Endothelial cell (in vitro differentiated cells): ENCODE results near the gene RNASEL. TPM values are rescaled to one million over a fixed set of nuclear protein-coding genes. Genes with fewer than 3 reads are reported as not detected.

ENCODE experiments used
- DNase-seq: peaks from one replicate; pipeline ENCODE4 v3.0.0; 2021; ENCODE audit warnings: low spot score
- H3K27ac Mint-ChIP-seq: one replicate; pipeline ENCODE4 v1.8.0; 2021; ENCODE audit warnings: mixed read lengths, inconsistent platforms; ENCODE audit not compliant: unreplicated experiment
- H3K27me3 Mint-ChIP-seq: one replicate; pipeline ENCODE4 v1.8.0; 2021; ENCODE audit warnings: mild to moderate bottlenecking, moderate library complexity, mixed read lengths, inconsistent platforms; ENCODE audit not compliant: unreplicated experiment
- H3K36me3 Mint-ChIP-seq: one replicate; pipeline ENCODE4 v1.8.0; 2021; ENCODE audit warnings: mild to moderate bottlenecking, low read depth, mixed read lengths, inconsistent platforms; ENCODE audit not compliant: unreplicated experiment
- H3K4me1 Mint-ChIP-seq: one replicate; pipeline ENCODE4 v1.8.0; 2021; ENCODE audit warnings: mild to moderate bottlenecking, mixed read lengths, inconsistent platforms; ENCODE audit not compliant: unreplicated experiment
- H3K4me3 Mint-ChIP-seq: one replicate; pipeline ENCODE4 v1.8.0; 2021; ENCODE audit warnings: mild to moderate bottlenecking, mixed read lengths, inconsistent platforms; ENCODE audit not compliant: unreplicated experiment
- H3K9me3 Mint-ChIP-seq: one replicate; pipeline ENCODE4 v1.8.0; 2021; ENCODE audit warnings: mixed read lengths, inconsistent platforms; ENCODE audit not compliant: unreplicated experiment
- CTCF ChIP-seq: fragments of 200-600 bp; sonication (generic); IDR thresholded peaks from one replicate; pipeline ENCODE4 v1.5.0; 2021; ENCODE audit warnings: antibody characterized with exemption; ENCODE audit not compliant: unreplicated experiment
- total RNA-seq: library from RNA; stranded (reverse); fragmentation: NEBNext Ultra II Directional; extraction: Animal tissue kit (Norgen Biotek cat#: 25700); gene quantifications from one replicate; pipeline ENCODE4 v1.2.1, GENCODE V29; 2021; ENCODE audit not compliant: unreplicated experiment

RNASEL gene
- total RNA-seq, 1 donor from 2014 or later = 2.3 TPM

GRCh38 chr1:182584746-182585145 is 4.3 kb downstream of the RNASEL start:
- no peak for TF ChIP-seq CTCF
- Mint-ChIP-seq H3K4me3 (no peak overlapping the region), H3K36me3 (peaks cover 15% of the 10 kb centered on the region), H3K4me1 (peaks cover 15% of the 10 kb centered on the region), H3K27me3 (peaks cover 7% of the 10 kb centered on the region), H3K9me3 (no peaks in the 10 kb centered on the region), H3K27ac (no peak overlapping the region)
- no peak for DNase-seq

GRCh38 chr1:182580736-182581135 is 8.3 kb downstream of the RNASEL start:
- H3K4me1 Mint-ChIP-seq = no peaks in the 10 kb centered on the region
- TF ChIP-seq CTCF = no peak
- no peak for DNase-seq
- H3K4me3 Mint-ChIP-seq = no peak overlapping the region
- H3K9me3 Mint-ChIP-seq = no peaks in the 10 kb centered on the region
- peaks cover 10% of the 10 kb centered on the region for H3K36me3 Mint-ChIP-seq
- H3K27me3 Mint-ChIP-seq = no peaks in the 10 kb centered on the region
- H3K27ac Mint-ChIP-seq = no peak overlapping the region

GRCh38 chr1:182575540-182576149 is 13.4 kb downstream of the RNASEL start:
- Mint-ChIP-seq H3K36me3 (peaks cover 1% of the 10 kb centered on the region), H3K27ac (no peak overlapping the region), H3K9me3 (no peaks in the 10 kb centered on the region), H3K27me3 (no peaks in the 10 kb centered on the region), H3K4me1 (no peaks in the 10 kb centered on the region), H3K4me3 (no peak overlapping the region)
- no peak for TF ChIP-seq CTCF
- no peak for DNase-seq

GRCh38 chr1:182574156-182574555 is 14.9 kb downstream of the RNASEL start:
- Mint-ChIP-seq H3K27me3 (no peaks in the 10 kb centered on the region), H3K36me3 (no peaks in the 10 kb centered on the region), H3K4me3 (no peak overlapping the region), H3K27ac (no peak overlapping the region), H3K4me1 (no peaks in the 10 kb centered on the region), H3K9me3 (no peaks in the 10 kb centered on the region)
- TF ChIP-seq CTCF = no peak
- no peak for DNase-seq

- H3K4me1 Mint-ChIP-seq = no peaks in the 10 kb centered on the region
- H3K36me3 Mint-ChIP-seq = no peaks in the 10 kb centered on the region
- H3K27me3 Mint-ChIP-seq = no peaks in the 10 kb centered on the region
- no peak for DNase-seq
- no peak overlapping the region for H3K4me3 Mint-ChIP-seq
- no peak overlapping the region for H3K27ac Mint-ChIP-seq
- no peaks in the 10 kb centered on the region for H3K9me3 Mint-ChIP-seq
- no peak for TF ChIP-seq CTCF
Observed at GRCh38 chr1:182570611-182570970, 18.5 kb downstream of the RNASEL start.
